ENCODE data around the gene RER1.

The RER1 gene

DNA sequence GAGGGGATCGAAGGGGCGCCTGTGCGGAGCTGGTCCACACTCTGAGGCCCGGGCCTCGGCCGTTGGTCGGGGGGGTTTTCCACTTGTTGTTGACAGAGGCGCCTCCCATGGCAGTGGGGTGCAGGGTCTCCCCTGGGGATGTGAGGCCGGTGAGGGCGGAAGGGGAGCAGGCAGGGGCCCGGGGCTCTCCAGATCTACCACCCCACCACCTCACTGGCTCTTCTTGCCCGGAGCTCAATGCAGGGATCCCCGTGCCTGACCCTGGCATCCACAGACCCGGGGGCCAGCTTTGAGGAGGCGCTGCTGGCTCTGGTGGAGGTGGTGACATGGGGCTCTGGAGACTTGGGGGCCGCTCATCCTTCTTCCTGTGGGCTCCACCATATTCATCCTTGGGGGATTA is 27.8 kb downstream of the RER1 start:
- no peak for DNase-seq

GRCh38 chr1:2422523-2422922 is 30.9 kb downstream of the RER1 start:
- DNase-seq = no peak

DNA sequence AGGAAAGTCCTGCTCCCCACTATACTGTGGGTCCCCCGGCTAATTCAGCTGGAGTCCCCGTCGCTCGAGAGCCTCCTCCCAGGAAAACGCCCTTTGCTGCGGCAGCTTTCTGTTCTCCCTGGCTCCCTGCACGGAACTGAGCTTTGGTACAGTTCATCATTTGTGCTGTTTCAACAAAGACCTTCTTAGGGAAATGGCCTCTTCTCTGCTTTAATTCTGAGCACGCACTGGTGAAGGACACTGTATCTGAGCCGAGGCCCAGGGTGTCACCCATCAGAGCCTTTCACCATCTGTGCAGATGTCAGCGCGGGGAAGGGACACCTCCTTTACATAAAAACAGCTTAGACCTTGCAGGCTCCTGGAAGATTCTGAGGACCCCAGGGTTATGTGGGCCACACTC is 34.3 kb downstream of the RER1 start:
- DNase-seq = peak in 15 of 58 donors; percentile 2 to 67 (median 34)

DNA sequence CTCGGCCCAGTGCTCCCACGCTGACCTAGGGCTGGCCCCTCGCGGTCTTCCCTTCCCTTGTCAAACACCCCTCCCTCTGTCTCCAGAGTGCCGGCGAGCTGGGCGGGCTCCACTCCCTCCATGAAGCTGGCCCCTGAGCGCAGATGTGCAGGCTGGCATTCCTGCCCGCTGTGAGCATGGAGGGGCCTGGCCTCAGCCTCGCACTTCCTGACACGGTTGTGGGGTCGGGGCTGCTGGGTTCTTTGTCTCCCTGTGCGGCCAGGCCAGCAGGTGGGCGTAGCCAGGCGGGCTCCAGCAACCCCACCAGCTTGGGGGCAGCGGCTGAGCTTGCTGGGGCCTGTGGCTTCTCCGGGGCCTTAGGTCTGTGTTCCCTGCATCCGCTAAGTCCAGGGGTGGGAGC is 34.9 kb downstream of the RER1 start:
- DNase-seq = no peak

- no peak for DNase-seq
These were observed 35.4 kb downstream of the RER1 start for GRCh38 chr1:2427051-2427450.

DNA sequence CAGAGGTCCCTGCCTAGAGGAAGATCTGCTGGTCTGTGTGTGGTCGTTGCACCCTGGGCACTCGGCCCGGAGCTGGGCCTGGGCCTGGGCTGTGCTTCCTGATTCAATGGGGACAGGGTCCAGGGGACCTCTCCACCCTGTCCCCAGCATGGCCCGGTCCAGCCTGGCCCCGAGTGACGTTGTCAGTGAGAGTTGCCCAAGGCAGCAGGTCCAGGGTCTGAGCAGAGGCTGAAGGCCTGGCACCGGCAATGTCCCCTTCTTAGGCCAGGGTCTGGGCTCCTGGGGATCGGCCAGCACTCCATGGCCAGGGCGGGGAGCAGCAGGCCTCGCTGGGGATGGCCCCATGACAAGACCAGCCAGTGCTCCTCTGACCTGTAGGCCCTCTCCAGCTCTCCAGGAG is 36.3 kb downstream of the RER1 start:
- no peak for DNase-seq

GRCh38 chr1:2428490-2428889 is 36.8 kb downstream of the RER1 start:
- DNase-seq = no peak

- DNase-seq = no peak
These were observed 38.3 kb downstream of the RER1 start for GRCh38 chr1:2429780-2430591.

- DNase-seq = no peak
These were observed 38.9 kb downstream of the RER1 start for GRCh38 chr1:2430592-2430973.

- DNase-seq = no peak
These were observed 39.5 kb downstream of the RER1 start for GRCh38 chr1:2431103-2431502.

DNA sequence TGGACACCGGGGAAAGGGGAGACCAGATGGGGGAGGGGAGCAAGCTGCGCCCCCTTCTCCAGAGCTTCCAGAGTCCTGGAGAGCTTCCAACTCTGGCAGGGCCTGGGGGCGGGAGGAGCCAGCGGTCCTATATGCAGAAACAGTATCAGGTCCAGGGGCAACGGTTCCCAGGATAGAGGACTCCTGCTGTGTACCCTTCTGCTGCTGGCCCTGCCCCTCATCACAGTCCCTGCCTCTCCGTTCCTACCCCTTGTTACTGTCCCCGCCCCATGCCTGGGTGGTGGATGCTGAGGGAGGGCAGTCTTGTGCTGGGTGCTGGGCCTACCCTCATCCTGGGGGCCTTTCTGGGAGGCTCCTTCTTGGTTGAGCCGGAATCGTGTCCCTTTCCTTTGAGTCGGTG is 39.9 kb downstream of the RER1 start:
- DNase-seq = no peak

DNA sequence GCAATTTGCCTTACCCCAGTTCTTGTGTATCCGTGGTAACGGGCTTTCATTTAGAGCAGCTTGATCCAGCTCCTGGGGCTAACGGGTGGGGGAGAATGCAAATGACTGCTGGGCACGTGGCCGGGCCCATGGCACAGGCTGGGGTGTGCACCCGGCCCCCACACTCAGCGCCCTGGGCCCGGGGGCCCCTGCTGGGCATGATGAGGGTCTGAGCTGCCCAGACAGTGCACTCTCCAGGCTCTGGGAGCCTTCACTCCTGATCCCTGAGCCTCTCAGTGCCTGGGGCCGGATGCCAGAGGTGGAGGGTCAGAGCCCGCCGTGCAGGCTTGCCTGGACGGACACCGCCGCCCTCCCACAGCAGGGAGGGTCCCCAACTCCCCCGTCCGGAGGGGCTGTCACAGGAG is 40.8 kb downstream of the RER1 start:
- DNase-seq = peak in 11 of 58 donors; percentile 11 to 57 (median 35)

GRCh38 chr1:2433196-2433595 is 41.6 kb downstream of the RER1 start:
- no peak for DNase-seq

GRCh38 chr1:2433936-2434655 is 42.5 kb downstream of the RER1 start:
- DNase-seq = no peak

DNA sequence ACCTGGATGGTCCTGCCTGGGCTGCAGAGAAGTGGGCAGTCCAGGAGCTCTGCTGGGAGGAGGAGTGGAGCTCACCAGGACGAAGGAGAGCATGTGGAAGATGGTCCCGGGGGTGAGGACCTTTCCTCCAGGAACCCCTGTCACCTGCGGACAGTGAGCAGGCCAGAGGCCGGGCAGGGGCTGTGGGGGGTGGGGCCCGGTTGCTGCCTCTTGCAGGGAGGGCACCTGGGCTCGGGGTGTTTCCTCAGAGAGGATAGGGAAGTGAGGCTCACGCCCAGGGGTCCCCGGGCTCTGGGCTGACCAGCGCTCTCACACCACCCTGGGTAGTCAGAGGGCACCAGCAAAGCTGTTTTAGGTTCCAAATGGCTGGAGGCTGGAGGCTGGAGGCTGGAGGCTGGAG is 43.5 kb downstream of the RER1 start:
- DNase-seq = no peak

DNA sequence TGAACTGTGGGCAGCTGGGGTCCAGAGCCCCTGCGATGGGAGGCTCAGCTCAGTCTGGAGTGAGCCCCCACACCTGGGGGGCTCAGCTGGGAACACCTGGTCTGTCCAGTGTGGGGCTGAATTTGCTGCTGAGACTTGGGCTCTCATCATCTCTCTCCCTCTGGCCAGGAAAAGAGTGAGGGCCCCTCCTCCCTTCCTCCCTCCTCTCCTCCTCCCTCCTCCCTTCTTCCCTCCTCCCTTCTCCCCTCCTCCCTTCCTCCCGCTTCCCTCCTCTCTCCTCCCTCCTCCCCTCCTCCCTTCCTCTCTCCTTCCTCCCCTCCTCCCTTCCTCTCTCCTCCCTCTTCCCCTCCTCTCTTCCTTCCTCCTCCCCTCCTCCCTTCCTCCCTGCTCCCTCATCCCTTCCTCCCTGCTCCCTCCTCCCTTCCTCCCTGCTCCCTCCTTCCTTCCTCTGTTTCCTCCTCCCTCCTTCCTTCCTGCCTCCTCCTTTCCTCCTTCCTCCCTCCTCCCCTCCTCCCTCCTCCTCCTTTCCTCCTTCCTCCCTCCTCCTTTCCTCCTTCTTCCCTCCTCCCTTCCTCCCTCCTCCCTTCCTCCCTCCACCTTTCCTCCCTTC is 44.2 kb downstream of the RER1 start:
- no peak for DNase-seq

GRCh38 chr1:2436876-2437275 is 45.2 kb downstream of the RER1 start:
- DNase-seq = no peak

DNA sequence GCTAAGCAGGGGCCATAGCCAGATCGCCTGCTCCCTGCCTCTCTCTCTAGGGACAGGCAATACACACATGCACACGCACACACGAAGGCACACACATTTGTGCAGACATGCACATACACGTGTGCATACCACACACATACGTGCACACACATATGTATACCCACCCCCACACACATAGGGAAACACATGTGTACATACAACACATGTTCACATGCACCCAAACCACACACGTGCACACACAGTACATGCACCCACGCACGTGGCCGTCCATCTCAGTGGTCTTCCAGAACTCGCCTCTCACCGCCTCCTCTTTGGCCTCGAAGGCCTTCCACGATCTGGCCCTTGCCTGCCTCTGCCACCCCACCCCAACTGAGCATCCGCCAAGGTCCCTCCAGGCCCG is 46.0 kb downstream of the RER1 start:
- no peak for DNase-seq

GRCh38 chr1:2438038-2438437 is 46.4 kb downstream of the RER1 start:
- DNase-seq = peak in 20 of 58 donors; percentile 18 to 57 (median 38)

DNA sequence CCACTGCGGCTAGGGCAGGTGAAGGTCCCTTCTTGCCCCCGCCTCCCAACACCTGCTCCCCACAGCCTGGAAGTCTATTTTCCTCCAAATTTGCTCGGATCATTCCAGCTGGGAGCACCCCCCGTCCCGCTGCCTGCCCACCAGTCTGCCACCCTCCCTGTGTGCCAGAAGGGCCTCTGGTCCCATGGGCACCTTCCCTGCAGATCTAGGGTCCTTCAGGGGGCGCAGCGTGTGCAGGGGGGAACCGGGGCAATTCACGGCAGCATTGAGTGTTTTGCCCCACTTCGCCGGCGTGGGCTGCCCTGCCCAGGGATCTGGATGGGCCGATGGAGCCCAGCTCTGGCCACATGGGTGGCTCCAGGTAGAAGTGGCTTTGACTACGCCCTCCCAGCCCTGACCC is 47.0 kb downstream of the RER1 start:
- DNase-seq = no peak

GRCh38 chr1:2439369-2439768 is 47.7 kb downstream of the RER1 start:
- DNase-seq = peak in 2 of 58 donors; percentile 8 to 31

GRCh38 chr1:2440346-2440745 is 48.7 kb downstream of the RER1 start:
- peak in 2 of 58 donors; percentile 14 to 47 for DNase-seq
